Cardiac septum (tissue), 1 donor: ENCODE measurements around the gene MRPL28. TPM values are rescaled to one million over a fixed set of nuclear protein-coding genes. Genes with fewer than 3 reads are reported as not detected.
A peak's percentile ranks its signal among the peaks of the same experiment; 100 is the strongest.
"Not testable (repeated sequence)": the region's sequence is repeated elsewhere in the genome, so short reads cannot be mapped to it uniquely, and the experiment has no call there.

Source experiments
- DNase-seq: peaks from one replicate; pipeline ENCODE4 v3.0.0-alpha.2; 2020; ENCODE audit warnings: low spot score
- intact Hi-C: fragments of 100-400 bp; cut with DNase I; formaldehyde crosslinking; loops from one replicate; pipeline ENCODE4 v1.14.0; 2022
- total RNA-seq: library from RNA; stranded (reverse); fragmentation: NEBNext Ultra II Directional; extraction: Animal tissue kit (Norgen Biotek cat#: 25700); gene quantifications from one replicate; pipeline ENCODE4 v1.2.1, GENCODE V29; 2021
- donor health status: DM: no; HTN: no; CAD: no.

MRPL28 gene
- total RNA-seq, 1 donor from 2014 or later, result 60.1 TPM

GRCh38 chr16:396199-396598 is 25.9 kb upstream of the MRPL28 start:
- DNase-seq, result no peak
- intact Hi-C loops, result no loop called here

GRCh38 chr16:392450-393030 is 22.2 kb upstream of the MRPL28 start:
- no peak for DNase-seq
- intact Hi-C loops, result no loop called here

- intact Hi-C loops, result no loop called here
- no peak for DNase-seq
These were observed 21.6 kb upstream of the MRPL28 start for GRCh38 chr16:391885-392335.

GRCh38 chr16:389352-389751 is 19.0 kb upstream of the MRPL28 start:
- no peak for DNase-seq
- intact Hi-C loops, result no loop called here

GRCh38 chr16:387761-388666 is 17.7 kb upstream of the MRPL28 start:
- DNase-seq, intact Hi-C loops: not testable (repeated sequence)

- intact Hi-C loops, result no loop called here
- DNase-seq, result no peak
These were observed 16.4 kb upstream of the MRPL28 start for GRCh38 chr16:386641-387156.

- no peak for DNase-seq
- intact Hi-C loops, result no loop called here
These were observed 13.2 kb upstream of the MRPL28 start for GRCh38 chr16:383326-384051.

GRCh38 chr16:381789-382717 is 11.7 kb upstream of the MRPL28 start, which contains the start of gene PGAP6:
Gene PGAP6, minus strand, starts transcription at chr16:381978. Its CDS starts 157 bp downstream, at chr16:381821.
- intact Hi-C loops, result no loop called here
- DNase-seq, result peak; percentile 88

- DNase-seq, result no peak
- intact Hi-C loops, result no loop called here
These were observed 10.9 kb upstream of the MRPL28 start for GRCh38 chr16:381012-381788.

- intact Hi-C loops, result no loop called here
- DNase-seq, result no peak
These were observed 10.3 kb upstream of the MRPL28 start for GRCh38 chr16:380762-381011.

- DNase-seq, result no peak
- intact Hi-C loops, result no loop called here
These were observed 9.8 kb upstream of the MRPL28 start for GRCh38 chr16:379961-380761.

GRCh38 chr16:379183-379960 is 9.0 kb upstream of the MRPL28 start:
- intact Hi-C loops, result no loop called here
- no peak for DNase-seq

- DNase-seq, result no peak
- intact Hi-C loops, result no loop called here
These were observed 8.5 kb upstream of the MRPL28 start for GRCh38 chr16:378821-379182.

- DNase-seq, intact Hi-C loops: not testable (repeated sequence)
These were observed 7.9 kb upstream of the MRPL28 start for GRCh38 chr16:378113-378820.

- intact Hi-C loops, result no loop called here
- no peak for DNase-seq
These were observed 7.1 kb upstream of the MRPL28 start for GRCh38 chr16:377419-377951.

- intact Hi-C loops, result no loop called here
- no peak for DNase-seq
These were observed 6.6 kb upstream of the MRPL28 start for GRCh38 chr16:376817-377418.
